HG03354 (cell line): ENCODE results near the gene DTL.
"Not testable (repeated sequence)": the region's sequence is repeated elsewhere in the genome, so short reads cannot be mapped to it uniquely, and the experiment has no call there.

Experiments
- ATAC-seq: cut with Tn5 transposase; IDR thresholded peaks from one replicate; pipeline ENCODE4 v1.9.1; 2021; ENCODE audit warnings: mild to moderate bottlenecking; ENCODE audit not compliant: unreplicated experiment, poor library complexity, severe bottlenecking

DTL gene

GRCh38 chr1:212035123-212035834 lies at the start of gene DTL, which contains the start of gene INTS7:
TSS of gene DTL (plus strand) at chr1:212035748. CDS start at chr1:212035891, 143 bp downstream.
TSS of gene INTS7 (minus strand) at chr1:212035557. CDS start at chr1:212035437, 120 bp downstream.
- peak; percentile 81 for ATAC-seq

GRCh38 chr1:211986628-211987254 lies 48.8 kb upstream of the DTL start:
- ATAC-seq: no peak

- ATAC-seq: no peak
Observed at GRCh38 chr1:211991695-211992094, 43.9 kb upstream of the DTL start.

- not testable (repeated sequence) for ATAC-seq
Observed at GRCh38 chr1:211997426-211997825, 38.1 kb upstream of the DTL start.

GRCh38 chr1:212002536-212002935 lies 33.0 kb upstream of the DTL start:
- ATAC-seq: no peak

GRCh38 chr1:212004895-212005608 lies 30.5 kb upstream of the DTL start:
- no peak for ATAC-seq

GRCh38 chr1:212007178-212007577 lies 28.4 kb upstream of the DTL start:
- ATAC-seq: no peak

GRCh38 chr1:212007886-212008285 lies 27.7 kb upstream of the DTL start:
- no peak for ATAC-seq

GRCh38 chr1:212009561-212009960 lies 26.0 kb upstream of the DTL start:
- no peak for ATAC-seq

- no peak for ATAC-seq
Observed at GRCh38 chr1:212010004-212010403, 25.5 kb upstream of the DTL start.

- peak; percentile 94 for ATAC-seq
Observed at GRCh38 chr1:212012034-212012740, 23.4 kb upstream of the DTL start.

GRCh38 chr1:212013672-212014071 lies 21.9 kb upstream of the DTL start:
- no peak for ATAC-seq

GRCh38 chr1:212020975-212021374 lies 14.6 kb upstream of the DTL start:
- ATAC-seq: no peak

- ATAC-seq: no peak
Observed at GRCh38 chr1:212021563-212021962, 14.0 kb upstream of the DTL start.

GRCh38 chr1:212022908-212023307 lies 12.6 kb upstream of the DTL start:
- ATAC-seq: not testable (repeated sequence)

- ATAC-seq: no peak
Observed at GRCh38 chr1:212024469-212025149, 10.9 kb upstream of the DTL start.

- not testable (repeated sequence) for ATAC-seq
Observed at GRCh38 chr1:212027727-212028126, 7.8 kb upstream of the DTL start.

GRCh38 chr1:212030936-212031528 lies 4.5 kb upstream of the DTL start:
- ATAC-seq: no peak

GRCh38 chr1:212034516-212035122 lies 929 bp upstream of the DTL start:
- ATAC-seq: peak; percentile 3
